ENCODE data around the gene STK25. TPM values are rescaled to one million over a fixed set of nuclear protein-coding genes. Genes with fewer than 3 reads are reported as not detected.

The STK25 gene
- polyA plus RNA-seq, 3 donors = 62.7 to 215 (median 69.5) TPM

DNA sequence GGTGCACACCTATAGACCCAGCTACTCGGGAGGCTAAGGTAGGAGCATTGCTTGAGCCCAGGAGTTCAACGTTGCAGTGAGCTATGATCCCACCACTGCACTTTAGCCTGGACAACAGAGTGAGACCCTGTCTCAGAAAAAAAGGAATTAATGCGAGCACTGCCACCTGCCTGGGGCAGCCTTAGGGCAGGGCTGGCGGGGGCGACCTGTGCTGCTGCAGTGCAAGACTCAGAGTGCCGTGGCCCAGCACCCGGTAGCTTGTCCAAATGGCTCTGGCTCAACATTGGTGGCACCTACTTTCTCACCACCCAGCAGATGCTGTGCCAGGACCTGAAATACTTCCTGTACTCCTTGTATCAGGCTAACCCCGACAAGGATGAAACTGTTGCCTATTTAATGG lies 30.2 kb downstream of the STK25 start:
- intact Hi-C loops (cut with micrococcal nuclease) = no loop called here
- no peak overlapping the region for H3K4me2 ChIP-seq (replicated peaks; ENCODE audit: extremely low read depth, low read length, poor library complexity, severe bottlenecking)
- no peak overlapping the region for H2AFZ ChIP-seq (ENCODE audit: insufficient read depth, low read depth, low read length, poor library complexity, severe bottlenecking)
- no peaks in the 10 kb centered on the region for H3K79me2 ChIP-seq (ENCODE audit: insufficient read depth, low read length)
- Mint-ChIP-seq H3K9me3 (peaks cover 0 to 2% (median 0%) of the 10 kb centered on the region in 7 donors), H3K36me3 (no peaks in the 10 kb centered on the region), H3K4me1 (no peaks in the 10 kb centered on the region), H3K27ac (no peak overlapping the region), H3K4me3 (no peak overlapping the region), H3K27me3 (ENCODE audit: low read depth in 3 of 3) (peaks cover 8 to 47% (median 16%) of the 10 kb centered on the region in 3 donors)
- TF ChIP-seq, protein P1, sequence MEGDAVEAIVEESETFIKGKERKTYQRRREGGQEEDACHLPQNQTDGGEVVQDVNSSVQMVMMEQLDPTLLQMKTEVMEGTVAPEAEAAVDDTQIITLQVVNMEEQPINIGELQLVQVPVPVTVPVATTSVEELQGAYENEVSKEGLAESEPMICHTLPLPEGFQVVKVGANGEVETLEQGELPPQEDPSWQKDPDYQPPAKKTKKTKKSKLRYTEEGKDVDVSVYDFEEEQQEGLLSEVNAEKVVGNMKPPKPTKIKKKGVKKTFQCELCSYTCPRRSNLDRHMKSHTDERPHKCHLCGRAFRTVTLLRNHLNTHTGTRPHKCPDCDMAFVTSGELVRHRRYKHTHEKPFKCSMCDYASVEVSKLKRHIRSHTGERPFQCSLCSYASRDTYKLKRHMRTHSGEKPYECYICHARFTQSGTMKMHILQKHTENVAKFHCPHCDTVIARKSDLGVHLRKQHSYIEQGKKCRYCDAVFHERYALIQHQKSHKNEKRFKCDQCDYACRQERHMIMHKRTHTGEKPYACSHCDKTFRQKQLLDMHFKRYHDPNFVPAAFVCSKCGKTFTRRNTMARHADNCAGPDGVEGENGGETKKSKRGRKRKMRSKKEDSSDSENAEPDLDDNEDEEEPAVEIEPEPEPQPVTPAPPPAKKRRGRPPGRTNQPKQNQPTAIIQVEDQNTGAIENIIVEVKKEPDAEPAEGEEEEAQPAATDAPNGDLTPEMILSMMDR (IDR thresholded peaks at IDR 0.05) = no peak
- DNase-seq = no peak
- no peak overlapping the region for H3K27ac ChIP-seq (ENCODE audit: low read depth in 1 of 2, low read length in 2 of 2)
- no peaks in the 10 kb centered on the region for H3K9me3 ChIP-seq (replicated peaks in 1 of 2; ENCODE audit: control insufficient read depth in 1 of 2, insufficient read depth in 1 of 2, low read length in 2 of 2)
- no peaks in the 10 kb centered on the region for H4K20me1 ChIP-seq (ENCODE audit: insufficient read depth, low read length)
- H3K36me3 ChIP-seq (replicated peaks in 1 of 2; ENCODE audit: control insufficient read depth in 1 of 2, insufficient read depth in 2 of 2, low read length in 2 of 2) = no peaks in the 10 kb centered on the region
- H3K27me3 ChIP-seq (ENCODE audit: control insufficient read depth in 2 of 2, insufficient read depth in 2 of 2, low read length in 2 of 2) = peaks cover 4 to 7% of the 10 kb centered on the region in 2 donors
- 100% methylated on average over 7 of the region's 8 CpGs for WGBS (ENCODE audit: insufficient coverage)
- H3K4me1 ChIP-seq (ENCODE audit: control insufficient read depth in 1 of 2, insufficient read depth in 2 of 2, low read length in 2 of 2) = no peaks in the 10 kb centered on the region
- H3K9ac ChIP-seq (ENCODE audit: insufficient read depth, low read length, poor library complexity, severe bottlenecking) = no peak overlapping the region
- H3K4me3 ChIP-seq (replicated peaks in 1 of 3; ENCODE audit: low read depth in 2 of 3, low read length in 3 of 3) = no peak overlapping the region

- H3K27ac ChIP-seq (ENCODE audit: low read depth in 1 of 2, low read length in 2 of 2) = no peak overlapping the region
- no peak overlapping the region for H3K4me3 Mint-ChIP-seq
- no peak overlapping the region for H3K4me2 ChIP-seq (replicated peaks; ENCODE audit: extremely low read depth, low read length, poor library complexity, severe bottlenecking)
- peaks cover 7 to 26% of the 10 kb centered on the region in 2 donors for H3K27me3 ChIP-seq (ENCODE audit: control insufficient read depth in 2 of 2, insufficient read depth in 2 of 2, low read length in 2 of 2)
- no peak for DNase-seq
- H3K9ac ChIP-seq (ENCODE audit: insufficient read depth, low read length, poor library complexity, severe bottlenecking) = no peak overlapping the region
- no peaks in the 10 kb centered on the region for H3K36me3 ChIP-seq (replicated peaks in 1 of 2; ENCODE audit: control insufficient read depth in 1 of 2, insufficient read depth in 2 of 2, low read length in 2 of 2)
- peaks cover 0 to 20% (median 8%) of the 10 kb centered on the region in 7 donors for H3K9me3 Mint-ChIP-seq
- no peak overlapping the region for H3K4me3 ChIP-seq (replicated peaks in 1 of 3; ENCODE audit: low read depth in 2 of 3, low read length in 3 of 3)
- TF ChIP-seq, protein P1 (IDR thresholded peaks at IDR 0.05) = no peak
- intact Hi-C loops (cut with micrococcal nuclease) = no loop called here
- WGBS (ENCODE audit: insufficient coverage) = 100% methylated on average over 2 of the region's 3 CpGs
- no peaks in the 10 kb centered on the region for H3K36me3 Mint-ChIP-seq
- H4K20me1 ChIP-seq (ENCODE audit: insufficient read depth, low read length) = no peaks in the 10 kb centered on the region
- no peaks in the 10 kb centered on the region for H3K4me1 ChIP-seq (ENCODE audit: control insufficient read depth in 1 of 2, insufficient read depth in 2 of 2, low read length in 2 of 2)
- H3K4me1 Mint-ChIP-seq = no peaks in the 10 kb centered on the region
- H3K27ac Mint-ChIP-seq = no peak overlapping the region
- H3K27me3 Mint-ChIP-seq (ENCODE audit: low read depth in 3 of 3) = peaks cover 32 to 63% (median 36%) of the 10 kb centered on the region in 3 donors
- H3K9me3 ChIP-seq (replicated peaks in 1 of 2; ENCODE audit: control insufficient read depth in 1 of 2, insufficient read depth in 1 of 2, low read length in 2 of 2) = peaks cover 0 to 12% of the 10 kb centered on the region in 2 donors
- no peaks in the 10 kb centered on the region for H3K79me2 ChIP-seq (ENCODE audit: insufficient read depth, low read length)
- H2AFZ ChIP-seq (ENCODE audit: insufficient read depth, low read depth, low read length, poor library complexity, severe bottlenecking) = no peak overlapping the region
These were observed 33.1 kb downstream of the STK25 start for GRCh38 chr2:241475267-241475666.

Measured in CD14-positive monocyte (primary cell).